Stimulated activated naive CD4-positive, alpha-beta T cell (primary cell): ENCODE results near the gene SLC6A20.
"Not testable (repeated sequence)": the region's sequence is repeated elsewhere in the genome, so short reads cannot be mapped to it uniquely, and the experiment has no call there.

Source experiments
- DNase-seq, 6 experiments: peaks; one replicate each; lab custom pipeline; 2025; lab: John Stamatoyannopoulos, UW

SLC6A20 gene

GRCh38 chr3:45758871-45759270 lies 37.5 kb downstream of the SLC6A20 start:
- no peak for DNase-seq

- not testable (repeated sequence) for DNase-seq
Measured at GRCh38 chr3:45757141-45757540, 39.2 kb downstream of the SLC6A20 start.

- DNase-seq: no peak
Measured at GRCh38 chr3:45756055-45756454, 40.3 kb downstream of the SLC6A20 start.

GRCh38 chr3:45754461-45754860 lies 41.9 kb downstream of the SLC6A20 start:
- DNase-seq: no peak

- no peak for DNase-seq
Measured at GRCh38 chr3:45753095-45753494, 43.2 kb downstream of the SLC6A20 start.

DNA sequence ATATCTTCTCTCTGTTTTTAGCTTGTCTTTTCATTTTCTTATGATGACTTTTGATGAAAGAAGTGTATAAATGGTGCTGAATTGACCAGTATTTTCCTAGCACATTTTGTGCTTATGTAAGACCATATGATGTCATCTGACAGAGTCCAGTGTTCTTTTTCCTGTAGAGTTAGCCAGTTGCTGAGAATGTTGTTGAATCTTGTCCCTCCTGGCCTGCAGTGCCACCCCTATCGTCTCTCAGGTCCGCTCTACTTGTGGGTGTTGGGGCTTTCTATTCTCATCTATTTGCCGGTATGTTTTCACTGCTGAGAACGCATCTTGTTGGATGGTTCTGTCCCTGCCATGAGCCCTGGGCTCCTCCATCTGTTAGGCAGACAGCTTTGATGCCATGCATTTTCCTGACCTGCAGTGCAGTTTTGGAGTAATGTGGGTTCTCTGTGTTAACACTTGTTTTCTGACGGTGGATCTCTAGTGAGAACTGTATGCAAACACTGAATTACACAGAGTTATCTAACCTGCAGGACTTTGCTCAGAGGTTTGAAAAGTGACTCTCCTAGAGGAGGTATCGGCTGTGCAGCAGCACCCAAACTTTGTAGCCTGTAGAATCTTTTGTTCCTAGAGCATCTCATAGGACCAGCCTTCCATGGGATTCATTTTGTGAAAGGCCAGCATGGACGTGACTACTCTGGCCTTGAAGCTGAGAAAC lies 44.6 kb downstream of the SLC6A20 start:
- DNase-seq: no peak

DNA sequence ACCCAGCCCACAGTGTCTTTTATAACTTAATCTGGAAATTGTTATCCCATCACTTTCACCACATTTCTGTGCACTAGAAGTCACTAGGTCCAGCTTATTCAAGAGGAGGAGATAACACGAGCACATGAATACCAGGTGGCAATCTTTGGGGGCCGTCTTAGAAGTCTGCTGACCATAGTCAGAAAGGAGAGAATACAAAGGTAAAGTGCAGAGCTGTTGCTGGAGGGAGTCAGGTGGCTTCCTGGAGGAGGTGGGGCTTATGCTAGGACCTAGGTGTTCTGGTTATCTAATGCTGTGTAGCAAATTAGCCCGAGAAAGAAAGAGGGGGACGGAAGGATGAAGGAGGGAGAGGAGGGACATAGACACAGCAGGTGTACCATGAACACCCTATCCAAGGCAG lies 46.5 kb downstream of the SLC6A20 start:
- no peak for DNase-seq

GRCh38 chr3:45749036-45749600 lies 47.2 kb downstream of the SLC6A20 start:
- DNase-seq: not testable (repeated sequence)

- no peak for DNase-seq
Measured at GRCh38 chr3:45748068-45748467, 48.3 kb downstream of the SLC6A20 start.

- DNase-seq: no peak
Measured at GRCh38 chr3:45746777-45747622, 49.3 kb downstream of the SLC6A20 start.

- DNase-seq: no peak
Measured at GRCh38 chr3:45746165-45746776, 50.1 kb downstream of the SLC6A20 start.

- DNase-seq: no peak
Measured at GRCh38 chr3:45742461-45743089, 53.8 kb downstream of the SLC6A20 start.

GRCh38 chr3:45741742-45742460 lies 54.4 kb downstream of the SLC6A20 start:
- no peak for DNase-seq

GRCh38 chr3:45741247-45741646 lies 55.1 kb downstream of the SLC6A20 start:
- DNase-seq: no peak

DNA sequence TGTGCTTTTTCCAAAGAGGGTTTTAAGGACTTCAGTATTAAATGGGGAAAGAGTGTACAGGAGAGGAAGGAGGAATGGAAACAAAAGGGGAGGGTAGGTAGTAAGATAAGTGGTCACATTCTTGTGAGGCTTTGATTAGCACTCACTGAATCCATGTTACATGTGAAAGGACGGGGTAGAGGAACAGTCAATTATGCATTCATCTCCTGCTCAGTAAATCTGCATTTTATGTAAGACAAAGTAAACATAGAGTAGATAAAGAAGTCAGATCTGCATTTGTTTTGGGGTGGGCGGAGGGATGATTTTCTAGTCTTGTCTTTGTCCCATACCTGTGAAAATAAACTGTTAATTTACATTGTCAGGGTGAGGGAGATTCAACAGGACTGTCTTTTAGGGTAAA lies 56.3 kb downstream of the SLC6A20 start:
- DNase-seq: no peak

- DNase-seq: no peak
Measured at GRCh38 chr3:45737234-45737633, 59.1 kb downstream of the SLC6A20 start.

- no peak for DNase-seq
Measured at GRCh38 chr3:45736707-45737106, 59.6 kb downstream of the SLC6A20 start.

DNA sequence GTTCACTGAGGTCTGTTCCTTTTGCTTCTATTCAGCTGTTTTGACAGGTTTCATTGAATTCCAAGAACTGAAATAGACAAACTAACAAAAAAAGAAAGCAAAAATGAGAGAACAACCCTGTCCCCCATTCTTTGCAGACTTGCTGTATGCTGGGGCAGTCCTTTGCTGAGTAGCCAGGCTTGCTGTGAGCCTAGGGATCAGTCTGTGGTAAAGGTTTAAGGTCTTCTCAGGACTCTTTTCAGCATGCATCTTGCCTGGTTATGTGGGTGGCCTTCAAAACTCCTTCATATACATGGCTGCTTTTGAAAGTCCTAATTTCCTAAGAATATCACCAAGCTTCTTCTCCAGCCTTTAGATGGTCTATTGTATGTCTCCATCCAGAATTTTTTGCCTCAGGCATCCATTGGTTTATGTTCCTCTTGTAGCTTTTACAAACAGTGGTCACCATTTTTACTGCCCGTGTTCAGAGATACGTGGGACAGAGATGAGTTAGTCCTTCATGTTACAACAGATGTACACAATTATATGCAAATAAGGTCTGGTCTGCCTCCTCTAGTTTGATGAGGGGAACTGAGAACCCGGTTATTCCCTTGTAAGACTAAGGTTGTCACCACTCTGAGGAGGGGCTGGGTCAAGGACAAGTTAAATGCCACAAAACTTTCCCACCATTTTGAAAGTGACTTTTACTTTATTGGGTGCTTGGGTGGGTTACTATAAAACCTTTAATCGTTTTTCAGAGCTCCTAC lies 65.8 kb downstream of the SLC6A20 start:
- DNase-seq: no peak

GRCh38 chr3:45729614-45730013 lies 66.7 kb downstream of the SLC6A20 start:
- DNase-seq: no peak

- no peak for DNase-seq
Measured at GRCh38 chr3:45724911-45725310, 71.4 kb downstream of the SLC6A20 start.
